ENCODE data around the gene HSFY1.
"Not testable (repeated sequence)": the region's sequence is repeated elsewhere in the genome, so short reads cannot be mapped to it uniquely, and the experiment has no call there.

The HSFY1 gene

GRCh38 chrY:18546420-18546819, at the start of gene HSFY1:
HSFY1 (plus strand) TSS chrY:18546720; CDS start chrY:18546788, 68 bp downstream.
- FAIRE-seq: not testable (repeated sequence)

DNA sequence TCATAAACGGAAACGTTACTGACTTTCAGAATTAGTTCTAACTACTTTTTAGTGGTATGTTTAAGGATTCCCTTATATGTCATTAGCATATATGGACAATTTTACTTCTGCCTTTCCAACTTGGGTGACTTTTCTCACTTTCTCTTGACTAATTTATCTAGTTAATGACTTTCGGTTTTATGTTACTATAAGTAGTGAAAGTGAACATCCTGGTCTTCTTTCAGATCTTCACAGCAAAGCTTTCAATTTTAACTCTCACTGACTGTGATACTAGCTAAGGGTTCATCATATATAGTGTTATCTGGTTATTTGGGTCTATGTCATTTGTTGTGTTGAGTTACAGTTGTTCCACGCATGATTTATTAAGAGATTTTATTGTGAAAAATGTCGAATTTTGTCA, 42.3 kb upstream of the HSFY1 start:
- FAIRE-seq: not testable (repeated sequence)

GRCh38 chrY:18530995-18531655, 15.4 kb upstream of the HSFY1 start:
- FAIRE-seq: not testable (repeated sequence)

DNA sequence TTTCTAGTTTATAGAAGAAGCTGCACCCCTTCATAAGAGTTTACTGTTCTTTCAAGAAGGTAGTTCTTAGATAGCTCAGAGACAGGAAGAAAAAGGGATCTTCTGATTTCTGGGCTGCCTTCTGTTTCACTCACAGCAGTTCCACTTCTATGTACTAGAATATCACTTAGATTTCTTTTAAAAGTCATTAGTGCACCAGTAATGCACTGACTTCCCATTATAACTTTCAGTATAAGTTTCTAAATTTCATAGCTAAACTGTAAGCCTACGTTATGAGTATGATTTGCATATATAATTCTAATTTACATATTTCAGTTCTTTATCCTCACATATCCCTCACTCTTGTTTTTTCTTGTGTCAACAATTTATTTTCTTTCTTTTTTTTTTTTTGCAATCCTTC, 7.6 kb upstream of the HSFY1 start:
- FAIRE-seq: not testable (repeated sequence)

DNA sequence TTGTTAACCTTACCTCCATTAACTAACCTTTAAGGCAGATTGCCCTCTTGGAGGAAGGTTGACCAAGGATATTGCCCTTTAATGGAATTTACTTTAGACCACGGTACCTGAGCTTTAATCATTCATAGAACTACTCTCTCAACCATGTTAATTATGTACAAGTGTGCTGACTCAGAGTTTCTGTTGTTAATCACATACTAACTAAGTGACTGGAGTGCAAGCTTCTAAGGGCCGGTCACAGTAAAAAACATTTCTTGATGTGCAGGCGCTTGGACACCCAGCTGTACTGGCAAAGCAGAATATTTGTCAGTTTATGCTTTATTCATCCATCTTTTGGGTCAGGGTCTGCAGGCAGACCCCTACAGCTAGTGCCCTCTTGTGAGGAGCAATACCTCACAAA, 6.6 kb downstream of the HSFY1 start:
- not testable (repeated sequence) for FAIRE-seq

GRCh38 chrY:18565915-18566314, 19.4 kb downstream of the HSFY1 start:
- not testable (repeated sequence) for FAIRE-seq
